ENCODE results near the gene TMUB1. TPM values are rescaled to one million over a fixed set of nuclear protein-coding genes. Genes with fewer than 3 reads are reported as not detected.

TMUB1 gene
- total RNA-seq (2022) (68.1 and 75.0 TPM in 2 replicates), Bru-seq, nascent RNA (percentile 60 among the genes with signal in this experiment), BruChase-seq, experiment 1, labeled RNA remaining after a 2-hour chase (percentile 78 among the genes with signal in this experiment), BruChase-seq, experiment 2, labeled RNA remaining after a 6-hour chase (percentile 91 among the genes with signal in this experiment)
- long read RNA-seq, transcript TMUB1-201 (3 exons, 1,353 nt), result major isoform, 74 of 126 reads
- long read RNA-seq, transcript TMUB1-203 (2 exons, 1,549 nt), result minor isoform, 28 of 126 reads
- long read RNA-seq, partial matches to known transcripts, result 11 of 126 reads
- long read RNA-seq, other reads (novel, unspliced or antisense), result 9 of 126 reads

GRCh38 chr7:151083071-151083823 lies at the start of gene TMUB1:
TMUB1 (minus strand) TSS chr7:151083493; CDS start chr7:151082563, 930 bp downstream.
- no TSS peak for BruUV-seq (replicated peaks)
- Histone ChIP-seq H3K36me3 (ENCODE audit: control insufficient read depth, insufficient read depth, low read length) (no peaks in the 10 kb centered on the region), H3K4me3 (ENCODE audit: low read depth, low read length) (peak within 1 kb of the TSS; percentile 98), H3K9me3 (no peaks in the 10 kb centered on the region), H3K4me1 (peaks cover 27% of the 10 kb centered on the region), H3K27me3 (replicated peaks; ENCODE audit: control insufficient read depth, insufficient read depth, low read length) (no peaks in the 10 kb centered on the region)
- ChIA-PET CTCF (interaction anchor here (0.7 to 1.2 kb wide), 2 partner anchors 55 to 121 kb away, joined by 3 read pairs; partner anchors contain the start of gene ABCB8), POLR2A (interaction anchor here (2.0 kb wide), 1 partner anchor 20 kb away, joined by 21 read pairs; no protein-coding TSS in a partner anchor)
- no peaks in the 10 kb centered on the region for H3K27me3 Mint-ChIP-seq (ENCODE audit: insufficient read depth, unreplicated experiment)
- H3K27ac Mint-ChIP-seq (ENCODE audit: unreplicated experiment), result peak within 1 kb of the TSS; percentile 87
- peak; percentile 82 for DNase-seq
- peaks cover 35% of the 10 kb centered on the region for H3K36me3 Mint-ChIP-seq (ENCODE audit: insufficient read depth, unreplicated experiment)
- peak within 1 kb of the TSS; percentile 93 for H3K4me3 Mint-ChIP-seq (ENCODE audit: unreplicated experiment)
- H3K9me3 Mint-ChIP-seq (ENCODE audit: unreplicated experiment), result no peaks in the 10 kb centered on the region
- TF ChIP-seq CTCF (IDR thresholded peaks at IDR 0.05; ENCODE audit: insufficient read depth in 1 of 2, low read depth in 1 of 2, low read length in 1 of 2, severe bottlenecking in 1 of 2, unreplicated experiment in 1 of 2), result no peak
- peaks cover 13% of the 10 kb centered on the region for H3K4me1 Mint-ChIP-seq (ENCODE audit: low read depth, unreplicated experiment)
- intact Hi-C loops (cut with micrococcal nuclease; ENCODE audit: unreplicated experiment), result loop anchor here (2.0 kb wide), 1 partner anchor 54 kb away; the partner anchor contains the start of gene ABCB8

GRCh38 chr7:151132461-151133205 lies 49.3 kb upstream of the TMUB1 start:
- intact Hi-C loops (cut with micrococcal nuclease; ENCODE audit: unreplicated experiment), result no loop called here
- no peaks in the 10 kb centered on the region for H3K9me3 Mint-ChIP-seq (ENCODE audit: unreplicated experiment)
- TF ChIP-seq CTCF (IDR thresholded peaks at IDR 0.05; ENCODE audit: insufficient read depth in 1 of 2, low read depth in 1 of 2, low read length in 1 of 2, severe bottlenecking in 1 of 2, unreplicated experiment in 1 of 2), result no peak
- no peaks in the 10 kb centered on the region for H3K4me1 Mint-ChIP-seq (ENCODE audit: low read depth, unreplicated experiment)
- peaks cover 35% of the 10 kb centered on the region for H3K36me3 Mint-ChIP-seq (ENCODE audit: insufficient read depth, unreplicated experiment)
- Histone ChIP-seq H3K27me3 (replicated peaks; ENCODE audit: control insufficient read depth, insufficient read depth, low read length) (no peaks in the 10 kb centered on the region), H3K4me1 (no peaks in the 10 kb centered on the region), H3K36me3 (ENCODE audit: control insufficient read depth, insufficient read depth, low read length) (no peaks in the 10 kb centered on the region; the same call in 1 of the 2 replicates), H3K9me3 (no peaks in the 10 kb centered on the region), H3K4me3 (ENCODE audit: low read depth, low read length) (no peak overlapping the region)
- no peaks in the 10 kb centered on the region for H3K27me3 Mint-ChIP-seq (ENCODE audit: insufficient read depth, unreplicated experiment)
- no TSS peak for BruUV-seq (replicated peaks)
- no peak for DNase-seq
- no peak overlapping the region for H3K4me3 Mint-ChIP-seq (ENCODE audit: unreplicated experiment)
- ChIA-PET CTCF (no interaction called here), POLR2A (no interaction called here)
- no peak overlapping the region for H3K27ac Mint-ChIP-seq (ENCODE audit: unreplicated experiment)
